OCI-LY3 (cell line): ENCODE results near the gene SHBG.

ENCODE experiments used
- EZH2phosphoT487 ChIP-seq: fragments of 200-600 bp; shearing (Covaris generic); IDR thresholded peaks from 2 replicates; pipeline ENCODE4 v1.6.1; 2018; ENCODE audit warnings: antibody characterized with exemption, mixed run types, low read depth
- TF ChIP-seq, protein P1 (sequence below): fragments of 200-600, 300-600 bp; sonication (generic); IDR thresholded peaks from 2 replicates; pipeline ENCODE4 v1.5.1; 2014; ENCODE audit warnings: antibody characterized with exemption, low read length, low read depth

DNA sequence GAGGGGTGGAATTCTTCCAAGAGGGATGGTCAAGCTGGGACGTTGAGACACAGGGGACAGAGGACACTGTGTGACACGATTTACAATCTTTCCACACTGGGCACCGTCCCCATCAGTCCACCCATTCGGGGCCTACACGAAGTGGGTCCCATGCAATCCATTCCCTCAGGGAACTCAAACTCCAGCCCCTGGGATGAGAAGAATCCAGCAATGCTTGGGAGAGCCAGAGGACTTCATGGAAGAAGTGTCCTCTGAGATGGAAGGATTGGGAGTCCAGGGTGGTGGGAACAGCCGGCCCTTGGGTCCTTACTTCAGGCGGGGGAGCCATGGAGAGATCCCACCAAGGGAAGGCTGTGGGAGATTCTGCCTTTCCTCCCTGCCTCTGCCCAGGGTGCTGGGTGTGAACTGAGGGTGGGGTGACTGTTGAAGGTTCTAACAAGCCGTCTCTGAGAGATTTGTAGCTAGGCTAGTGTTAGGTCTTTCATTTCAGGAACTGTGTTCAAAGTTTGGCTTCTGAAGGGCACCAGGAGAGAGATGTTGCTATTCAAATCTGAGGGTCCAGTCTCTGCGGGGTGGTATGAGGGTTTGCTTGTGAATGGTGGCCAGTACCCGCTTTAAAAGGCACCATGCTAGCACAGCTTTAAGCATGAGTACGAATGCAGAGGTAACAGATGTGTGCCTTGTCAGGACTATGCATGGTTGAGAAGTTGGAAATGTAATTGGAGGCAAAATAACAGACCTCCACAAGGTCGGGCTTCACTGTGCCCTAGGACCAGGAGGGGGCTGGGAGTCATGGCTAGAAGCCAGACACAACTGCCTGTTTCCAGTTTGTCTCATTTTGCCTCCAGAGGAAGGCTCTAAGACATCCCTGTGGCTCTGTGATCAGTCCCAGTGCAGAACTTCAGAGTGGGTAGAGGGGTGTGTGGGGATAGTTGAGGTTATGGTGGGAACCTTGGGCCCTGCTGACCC, 22.7 kb downstream of the SHBG start:
- TF ChIP-seq, protein P1, sequence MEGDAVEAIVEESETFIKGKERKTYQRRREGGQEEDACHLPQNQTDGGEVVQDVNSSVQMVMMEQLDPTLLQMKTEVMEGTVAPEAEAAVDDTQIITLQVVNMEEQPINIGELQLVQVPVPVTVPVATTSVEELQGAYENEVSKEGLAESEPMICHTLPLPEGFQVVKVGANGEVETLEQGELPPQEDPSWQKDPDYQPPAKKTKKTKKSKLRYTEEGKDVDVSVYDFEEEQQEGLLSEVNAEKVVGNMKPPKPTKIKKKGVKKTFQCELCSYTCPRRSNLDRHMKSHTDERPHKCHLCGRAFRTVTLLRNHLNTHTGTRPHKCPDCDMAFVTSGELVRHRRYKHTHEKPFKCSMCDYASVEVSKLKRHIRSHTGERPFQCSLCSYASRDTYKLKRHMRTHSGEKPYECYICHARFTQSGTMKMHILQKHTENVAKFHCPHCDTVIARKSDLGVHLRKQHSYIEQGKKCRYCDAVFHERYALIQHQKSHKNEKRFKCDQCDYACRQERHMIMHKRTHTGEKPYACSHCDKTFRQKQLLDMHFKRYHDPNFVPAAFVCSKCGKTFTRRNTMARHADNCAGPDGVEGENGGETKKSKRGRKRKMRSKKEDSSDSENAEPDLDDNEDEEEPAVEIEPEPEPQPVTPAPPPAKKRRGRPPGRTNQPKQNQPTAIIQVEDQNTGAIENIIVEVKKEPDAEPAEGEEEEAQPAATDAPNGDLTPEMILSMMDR: no peak
- TF ChIP-seq EZH2phosphoT487: no peak
